A549 (cell line): Measurements from ENCODE around the gene EXOC2.

Experiments used
- MAFK ChIP-seq: fragments of 450-650 bp; IDR thresholded peaks from 2 replicates; pipeline ENCODE4 v1.6.1; 2014; ENCODE audit not compliant: partially characterized antibody
- RARB ChIP-seq: fragments of 250-450 bp; sonication (Bioruptor Pico); IDR thresholded peaks from 2 replicates; pipeline ENCODE4 v1.8.0; 2021; ENCODE audit warnings: mild to moderate bottlenecking, moderate library complexity
- TF ChIP-seq, protein P1 (sequence below): fragments of >200 bp; sonication (Bioruptor Twin); formaldehyde crosslinking; IDR thresholded peaks from 3 replicates; pipeline ENCODE4 v1.5.1; 2016

DNA sequence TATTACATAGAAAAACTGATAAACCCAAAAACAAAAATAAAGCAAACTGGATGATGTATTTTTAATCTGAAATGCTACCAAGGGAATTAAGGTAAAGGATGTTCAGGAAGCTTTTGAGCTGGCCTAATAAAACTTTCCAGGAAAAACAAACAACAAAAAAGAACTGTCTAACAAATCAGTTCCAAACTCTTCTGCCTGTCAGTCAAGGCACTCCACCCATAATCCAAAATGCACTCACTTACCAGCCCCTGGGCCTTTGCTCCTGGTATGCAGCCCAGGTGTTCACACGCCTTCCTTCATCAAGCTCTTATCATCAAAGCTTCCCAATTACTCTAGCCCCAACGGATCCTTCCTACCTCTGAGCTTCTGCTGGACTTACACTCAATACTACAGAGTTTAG, 3.7 kb downstream of the EXOC2 start:
- no peak for TF ChIP-seq RARB (CRISPR knock-in tag)
- TF ChIP-seq MAFK = no peak
- TF ChIP-seq, protein P1, sequence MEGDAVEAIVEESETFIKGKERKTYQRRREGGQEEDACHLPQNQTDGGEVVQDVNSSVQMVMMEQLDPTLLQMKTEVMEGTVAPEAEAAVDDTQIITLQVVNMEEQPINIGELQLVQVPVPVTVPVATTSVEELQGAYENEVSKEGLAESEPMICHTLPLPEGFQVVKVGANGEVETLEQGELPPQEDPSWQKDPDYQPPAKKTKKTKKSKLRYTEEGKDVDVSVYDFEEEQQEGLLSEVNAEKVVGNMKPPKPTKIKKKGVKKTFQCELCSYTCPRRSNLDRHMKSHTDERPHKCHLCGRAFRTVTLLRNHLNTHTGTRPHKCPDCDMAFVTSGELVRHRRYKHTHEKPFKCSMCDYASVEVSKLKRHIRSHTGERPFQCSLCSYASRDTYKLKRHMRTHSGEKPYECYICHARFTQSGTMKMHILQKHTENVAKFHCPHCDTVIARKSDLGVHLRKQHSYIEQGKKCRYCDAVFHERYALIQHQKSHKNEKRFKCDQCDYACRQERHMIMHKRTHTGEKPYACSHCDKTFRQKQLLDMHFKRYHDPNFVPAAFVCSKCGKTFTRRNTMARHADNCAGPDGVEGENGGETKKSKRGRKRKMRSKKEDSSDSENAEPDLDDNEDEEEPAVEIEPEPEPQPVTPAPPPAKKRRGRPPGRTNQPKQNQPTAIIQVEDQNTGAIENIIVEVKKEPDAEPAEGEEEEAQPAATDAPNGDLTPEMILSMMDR = no peak
